Activated T-cell treated with anti-CD3 and anti-CD28 coated beads, Interleukin-2, amount 50 U/mL, for 72 hours (primary cell): ENCODE results near the gene EXOC3. TPM values are rescaled to one million over a fixed set of nuclear protein-coding genes. Genes with fewer than 3 reads are reported as not detected.
"Not testable (repeated sequence)": the region's sequence is repeated elsewhere in the genome, so short reads cannot be mapped to it uniquely, and the experiment has no call there.

Experiments
- ATAC-seq, 2 donors: fragments of 150-1000 bp; cut with Tn5 transposase; replicated peaks in 1 of 2; 2 replicates each; pipeline ENCODE4 v1.10.0; 2021; ENCODE audit warnings: moderate library complexity in 2 of 2, mild to moderate bottlenecking in 1 of 2
- DNase-seq, 2 donors: peaks; one replicate each; pipeline ENCODE4 v3.0.0; 2021 to 2022; ENCODE audit warnings: mixed read lengths in 1 of 2
- H3K27ac Mint-ChIP-seq: one replicate; pipeline ENCODE4 v1.8.0; 2022; ENCODE audit warnings: mild to moderate bottlenecking, moderate library complexity, mixed read lengths
- H3K27me3 Mint-ChIP-seq: one replicate; pipeline ENCODE4 v1.8.0; 2022; ENCODE audit warnings: low read depth, mixed read lengths
- H3K36me3 Mint-ChIP-seq, 2 donors: one replicate each; pipeline ENCODE4 v1.8.0; 2022; ENCODE audit warnings: mixed read lengths in 2 of 2, mild to moderate bottlenecking in 1 of 2; ENCODE audit not compliant: insufficient read depth in 2 of 2
- H3K4me1 Mint-ChIP-seq: one replicate; pipeline ENCODE4 v1.8.0; 2022; ENCODE audit warnings: low read depth, mixed read lengths
- H3K4me3 Mint-ChIP-seq, 2 donors: one replicate each; pipeline ENCODE4 v1.8.0; 2022; ENCODE audit warnings: mild to moderate bottlenecking in 2 of 2, mixed read lengths in 2 of 2, moderate library complexity in 2 of 2
- H3K9me3 Mint-ChIP-seq, 2 donors: one replicate each; pipeline ENCODE4 v1.8.0; 2022; ENCODE audit warnings: mixed read lengths in 2 of 2
- total RNA-seq, 2 donors: library from RNA; stranded (reverse); gene quantifications; one replicate each; pipeline ENCODE4 v1.2.3, GENCODE V29; 2022

EXOC3 gene
- total RNA-seq, 2 donors from 2014 or later, result 60.1 to 78.2 TPM

- Mint-ChIP-seq H3K4me3 (peak overlapping the region; percentile 84 to 90), H3K4me1 (peaks cover 22% of the 10 kb centered on the region), H3K27me3 (no peaks in the 10 kb centered on the region), H3K36me3 (peaks cover 2 to 8% of the 10 kb centered on the region in 2 donors), H3K27ac (peak overlapping the region; percentile 72), H3K9me3 (no peaks in the 10 kb centered on the region)
- ATAC-seq (peak; percentile 86 to 87), DNase-seq (peak; percentile 93 to 94)
Measured at GRCh38 chr5:472656-473550, 29.9 kb downstream of the EXOC3 start.

GRCh38 chr5:473551-474192 is 30.7 kb downstream of the EXOC3 start:
- DNase-seq, result peak; percentile 37 to 39
- H3K9me3 Mint-ChIP-seq, result no peaks in the 10 kb centered on the region

GRCh38 chr5:474232-474839 is 31.4 kb downstream of the EXOC3 start:
- H3K9me3 Mint-ChIP-seq, DNase-seq, H3K27me3 Mint-ChIP-seq, H3K36me3 Mint-ChIP-seq, H3K27ac Mint-ChIP-seq, ATAC-seq: not testable (repeated sequence)
- Mint-ChIP-seq H3K4me1 (peaks cover 22% of the 10 kb centered on the region), H3K4me3 (peak overlapping the region; percentile 85 to 92)

More at GRCh38 chr5:473551-474192, 30.7 kb downstream of the EXOC3 start:
- no peak overlapping the region for H3K27ac Mint-ChIP-seq
- peak; percentile 9 to 18 for ATAC-seq
- peaks cover 2 to 8% of the 10 kb centered on the region in 2 donors for H3K36me3 Mint-ChIP-seq
- peak overlapping the region; percentile 85 to 92 for H3K4me3 Mint-ChIP-seq
- H3K4me1 Mint-ChIP-seq, result peaks cover 22% of the 10 kb centered on the region
- no peaks in the 10 kb centered on the region for H3K27me3 Mint-ChIP-seq

- no peaks in the 10 kb centered on the region for H3K9me3 Mint-ChIP-seq
- no peak for DNase-seq
- no peak overlapping the region for H3K27ac Mint-ChIP-seq
- H3K27me3 Mint-ChIP-seq, result no peaks in the 10 kb centered on the region
- no peak for ATAC-seq
- peak overlapping the region; percentile 84 to 85 for H3K4me3 Mint-ChIP-seq
- H3K36me3 Mint-ChIP-seq, result peaks cover 2 to 8% of the 10 kb centered on the region in 2 donors
- peaks cover 20% of the 10 kb centered on the region for H3K4me1 Mint-ChIP-seq
Measured at GRCh38 chr5:474840-475661, 32.1 kb downstream of the EXOC3 start.

GRCh38 chr5:475704-476101 is 32.7 kb downstream of the EXOC3 start:
- Mint-ChIP-seq H3K4me1 (peaks cover 14% of the 10 kb centered on the region), H3K27ac (no peak overlapping the region), H3K27me3 (no peaks in the 10 kb centered on the region), H3K9me3 (no peaks in the 10 kb centered on the region), H3K36me3 (peaks cover 2 to 5% of the 10 kb centered on the region in 2 donors), H3K4me3 (peak overlapping the region in 1 of 2 donors; percentile 85)
- no peak for DNase-seq
- no peak for ATAC-seq

- no peaks in the 10 kb centered on the region for H3K27me3 Mint-ChIP-seq
- no peak overlapping the region for H3K27ac Mint-ChIP-seq
- H3K9me3 Mint-ChIP-seq, result no peaks in the 10 kb centered on the region
- H3K4me3 Mint-ChIP-seq, result peak overlapping the region in 1 of 2 donors; percentile 47
- ATAC-seq (no peak), DNase-seq (no peak)
- peaks cover 8% of the 10 kb centered on the region for H3K4me1 Mint-ChIP-seq
- H3K36me3 Mint-ChIP-seq, result peaks cover 2 to 3% of the 10 kb centered on the region in 2 donors
Measured at GRCh38 chr5:476102-476813, 33.3 kb downstream of the EXOC3 start.

- Mint-ChIP-seq H3K27ac (no peak overlapping the region), H3K4me1 (peaks cover 3% of the 10 kb centered on the region), H3K27me3 (no peaks in the 10 kb centered on the region), H3K4me3 (no peak overlapping the region), H3K36me3 (peaks cover 2% of the 10 kb centered on the region in 2 donors), H3K9me3 (no peaks in the 10 kb centered on the region)
- DNase-seq (no peak), ATAC-seq (no peak)
Measured at GRCh38 chr5:476814-477175, 33.8 kb downstream of the EXOC3 start.

- H3K9me3 Mint-ChIP-seq, result no peaks in the 10 kb centered on the region
- no peak for ATAC-seq
Measured at GRCh38 chr5:477247-477646, 34.3 kb downstream of the EXOC3 start.

GRCh38 chr5:477871-478270 is 34.9 kb downstream of the EXOC3 start:
- no peak for ATAC-seq
- Mint-ChIP-seq H3K27ac (no peak overlapping the region), H3K4me3 (no peak overlapping the region), H3K4me1 (no peaks in the 10 kb centered on the region), H3K27me3 (no peaks in the 10 kb centered on the region), H3K9me3 (no peaks in the 10 kb centered on the region), H3K36me3 (peaks cover 0 to 2% of the 10 kb centered on the region in 2 donors)
- no peak for DNase-seq

More at GRCh38 chr5:477247-477646, 34.3 kb downstream of the EXOC3 start:
- Mint-ChIP-seq H3K4me3 (no peak overlapping the region), H3K4me1 (no peaks in the 10 kb centered on the region), H3K27me3 (no peaks in the 10 kb centered on the region), H3K27ac (no peak overlapping the region), H3K36me3 (peaks cover 0 to 2% of the 10 kb centered on the region in 2 donors)
- no peak for DNase-seq

- Mint-ChIP-seq H3K4me3 (no peak overlapping the region), H3K27me3 (no peaks in the 10 kb centered on the region), H3K9me3 (no peaks in the 10 kb centered on the region), H3K27ac (no peak overlapping the region), H3K4me1 (no peaks in the 10 kb centered on the region), H3K36me3 (peaks cover 0 to 2% of the 10 kb centered on the region in 2 donors)
- DNase-seq (no peak), ATAC-seq (no peak)
Measured at GRCh38 chr5:478369-478981, 35.5 kb downstream of the EXOC3 start.

GRCh38 chr5:478982-479535 is 36.1 kb downstream of the EXOC3 start:
- Mint-ChIP-seq H3K4me1 (no peaks in the 10 kb centered on the region), H3K4me3 (no peak overlapping the region), H3K9me3 (no peaks in the 10 kb centered on the region), H3K27me3 (no peaks in the 10 kb centered on the region), H3K27ac (no peak overlapping the region), H3K36me3 (no peaks in the 10 kb centered on the region)
- no peak for ATAC-seq
- DNase-seq, result no peak
